GM23338 (cell line): ENCODE measurements around the gene FYN. TPM values are rescaled to one million over a fixed set of nuclear protein-coding genes. Genes with fewer than 3 reads are reported as not detected.

Experiments
- ATAC-seq: fragments of 200-7000 bp; cut with Tn5 transposase; 3 replicates; pipeline ENCODE4 v1.9.1; 2020
- DNase-seq: peaks from one replicate; pipeline ENCODE4 v3.0.0-alpha.2; 2015; ENCODE audit warnings: low spot score
- H2AFZ ChIP-seq: fragments of 200-600 bp; sonication (generic); 2 replicates; pipeline ENCODE4 v1.8.0; 2016; ENCODE audit warnings: antibody characterized with exemption, mild to moderate bottlenecking, moderate library complexity
- H3F3A ChIP-seq: fragments of 200-600 bp; sonication (generic); replicated peaks from 2 replicates; pipeline ENCODE4 v1.8.0; 2017; ENCODE audit warnings: antibody characterized with exemption, mixed run types, low read depth
- H3K27ac ChIP-seq: fragments of 200-600 bp; sonication (generic); 2 replicates; pipeline ENCODE4 v1.6.1; 2016; ENCODE audit warnings: low read depth
- H3K27me3 ChIP-seq: fragments of 200-600 bp; sonication (generic); 2 replicates; pipeline ENCODE4 v1.8.0; 2016; ENCODE audit warnings: mild to moderate bottlenecking, mixed run types, moderate library complexity; ENCODE audit not compliant: insufficient read depth
- H3K36me3 ChIP-seq: fragments of 200-600 bp; sonication (generic); 2 replicates; pipeline ENCODE4 v1.8.0; 2016; ENCODE audit warnings: mild to moderate bottlenecking; ENCODE audit not compliant: insufficient read depth
- H3K4me1 ChIP-seq: fragments of 200-600 bp; sonication (generic); 2 replicates; pipeline ENCODE4 v1.8.0; 2016; ENCODE audit warnings: mild to moderate bottlenecking, moderate library complexity; ENCODE audit not compliant: insufficient read depth
- H3K4me2 ChIP-seq: fragments of 200-600 bp; sonication (generic); 2 replicates; pipeline ENCODE4 v1.7.1; 2017; ENCODE audit warnings: mixed run types
- H3K4me3 ChIP-seq: fragments of 200-600 bp; sonication (generic); 2 replicates; pipeline ENCODE4 v1.6.1; 2016; ENCODE audit warnings: mixed run types
- H3K79me2 ChIP-seq: fragments of 200-600 bp; sonication (generic); replicated peaks from 2 replicates; pipeline ENCODE4 v1.8.0; 2017; ENCODE audit warnings: mild to moderate bottlenecking; ENCODE audit not compliant: insufficient read depth
- H3K9me2 ChIP-seq: fragments of 200-600 bp; sonication (generic); 2 replicates; pipeline ENCODE4 v1.8.0; 2017; ENCODE audit not compliant: insufficient read depth
- H4K20me1 ChIP-seq: fragments of 200-600 bp; sonication (generic); replicated peaks from 2 replicates; pipeline ENCODE4 v1.8.0; 2017; ENCODE audit warnings: mild to moderate bottlenecking; ENCODE audit not compliant: insufficient read depth
- H3K27ac Mint-ChIP-seq: 2 replicates; pipeline ENCODE4 v1.8.0; 2020; ENCODE audit warnings: inconsistent platforms, mild to moderate bottlenecking, moderate library complexity, mixed read lengths
- H3K27me3 Mint-ChIP-seq: 3 replicates; pipeline ENCODE4 v1.8.0; 2022; ENCODE audit warnings: low read depth, mild to moderate bottlenecking, moderate library complexity, mixed read lengths, inconsistent platforms; ENCODE audit not compliant: insufficient read depth, poor library complexity
- H3K36me3 Mint-ChIP-seq: 3 replicates; pipeline ENCODE4 v1.8.0; 2021; ENCODE audit warnings: low read depth, mild to moderate bottlenecking, inconsistent platforms, moderate library complexity, mixed read lengths
- H3K4me1 Mint-ChIP-seq: 3 replicates; pipeline ENCODE4 v1.8.0; 2020; ENCODE audit warnings: mild to moderate bottlenecking, inconsistent platforms, mixed read lengths
- H3K4me3 Mint-ChIP-seq: 3 replicates; pipeline ENCODE4 v1.8.0; 2021; ENCODE audit warnings: moderate library complexity, mild to moderate bottlenecking, inconsistent platforms, mixed read lengths
- H3K9me3 Mint-ChIP-seq: 3 replicates; pipeline ENCODE4 v1.8.0; 2020; ENCODE audit warnings: moderate library complexity, mild to moderate bottlenecking, inconsistent platforms, mixed read lengths
- CREB1 ChIP-seq: fragments of 250-450 bp; sonication (Bioruptor Pico); IDR thresholded peaks from 2 replicates; pipeline ENCODE4 v1.5.0; 2020; ENCODE audit warnings: low read depth, mild to moderate bottlenecking, moderate library complexity
- CTCF ChIP-seq, 2 experiments: fragments of 200-600 bp in 1 of 2; sonication (generic) in 1 of 2; conservative IDR thresholded peaks; 2 replicates each; pipeline versions ENCODE4 v1.5.1 to v1.6.1; 2016 to 2017; ENCODE audit warnings: antibody characterized with exemption in 2 of 2, low read depth in 2 of 2, mild to moderate bottlenecking in 2 of 2, moderate library complexity in 1 of 2
- ETS1 ChIP-seq: IDR thresholded peaks from 2 replicates; pipeline ENCODE4 v1.6.1; 2016; ENCODE audit warnings: antibody characterized with exemption
- EZH2 ChIP-seq: fragments of 200-600 bp; sonication (generic); IDR thresholded peaks from one replicate; pipeline ENCODE4 v1.8.0; 2017; ENCODE audit warnings: antibody characterized with exemption, mild to moderate bottlenecking, low read depth; ENCODE audit not compliant: unreplicated experiment
- EZH2phosphoT487 ChIP-seq: fragments of 200-600 bp; sonication (generic); IDR thresholded peaks from one replicate; pipeline ENCODE4 v1.8.1; 2018; ENCODE audit warnings: antibody characterized with exemption; ENCODE audit not compliant: unreplicated experiment
- JUNB ChIP-seq: IDR thresholded peaks from one replicate; pipeline ENCODE4 v1.6.1; 2016; ENCODE audit warnings: antibody characterized with exemption; ENCODE audit not compliant: unreplicated experiment
- NANOG ChIP-seq: IDR thresholded peaks from 2 replicates; pipeline ENCODE4 v1.6.1; 2016; ENCODE audit warnings: antibody characterized with exemption, borderline replicate concordance
- POLR2AphosphoS5 ChIP-seq: IDR thresholded peaks from 2 replicates; pipeline ENCODE4 v1.6.1; 2016; ENCODE audit warnings: antibody characterized with exemption, low read depth
- REST ChIP-seq: IDR thresholded peaks from one replicate; pipeline ENCODE4 v1.6.1; 2018; ENCODE audit warnings: antibody characterized with exemption; ENCODE audit not compliant: unreplicated experiment
- STAT1 ChIP-seq: IDR thresholded peaks from one replicate; pipeline ENCODE4 v1.6.1; 2016; ENCODE audit warnings: antibody characterized with exemption; ENCODE audit not compliant: unreplicated experiment
- ZNF114 ChIP-seq: fragments of 250-450 bp; sonication (Bioruptor Pico); IDR thresholded peaks from 2 replicates; pipeline ENCODE4 v1.5.0; 2020; ENCODE audit warnings: mild to moderate bottlenecking, moderate library complexity
- ZNF331 ChIP-seq: fragments of 250-450 bp; sonication (Bioruptor Pico); IDR thresholded peaks from 2 replicates; pipeline ENCODE4 v1.5.0; 2020; ENCODE audit warnings: low read depth, mild to moderate bottlenecking, moderate library complexity
- ZNF462 ChIP-seq: fragments of 250-450 bp; sonication (Bioruptor Pico); IDR thresholded peaks from 2 replicates; pipeline ENCODE4 v1.5.0; 2020; ENCODE audit warnings: mild to moderate bottlenecking, moderate library complexity
- polyA plus RNA-seq: library from polyadenylated mRNA; unstranded; fragments of >200 nt; fragmentation: Nextera tagmentation; extraction: Ambion mirVana; gene quantifications from 2 replicates; pipeline ENCODE4 v1.2.1, GENCODE V29; 2016
- total RNA-seq: library from RNA; depleted of rRNA; stranded (reverse); fragments of >200 nt; shearing (Covaris generic); gene quantifications from 2 replicates; pipeline ENCODE4 v1.2.3, GENCODE V29; 2014

Gene FYN
- total and polyA plus RNA-seq, 2 experiments from 2014 or later: 46.8 to 143 TPM

- no peak for ATAC-seq
- H3K79me2 ChIP-seq: peaks cover 64% of the 10 kb centered on the region
- no peaks in the 10 kb centered on the region; the same call in 2 of the 3 replicates for H3K36me3 Mint-ChIP-seq
- H3K9me2 ChIP-seq: no peaks in the 10 kb centered on the region
- H3K27ac ChIP-seq: no peak overlapping the region
- H4K20me1 ChIP-seq: peaks cover 6% of the 10 kb centered on the region
- peaks cover 54% of the 10 kb centered on the region for H3K4me1 ChIP-seq
- peak overlapping the region; percentile 84; the same call in 1 of the 3 replicates for H3K4me3 Mint-ChIP-seq
- no peak overlapping the region for H3K27ac Mint-ChIP-seq
- H3K4me1 Mint-ChIP-seq: peaks cover 57% of the 10 kb centered on the region
- no peak for DNase-seq
- H3K4me3 ChIP-seq: peak overlapping the region; percentile 62
- TF ChIP-seq EZH2phosphoT487 (no peak), CREB1 (no peak), REST (no peak), STAT1 (no peak), ETS1 (no peak), CTCF (conservative IDR thresholded peaks at IDR 0.05; ENCODE audit: low read depth in 2 of 2) (no peak), ZNF462 (no peak), POLR2AphosphoS5 (no peak), NANOG (no peak), ZNF331 (no peak), JUNB (no peak), EZH2 (no peak), ZNF114 (CRISPR knock-in tag) (no peak)
- H3K36me3 ChIP-seq: no peaks in the 10 kb centered on the region
- H3F3A ChIP-seq: 0 out of 2 replicates have a peak, but pooled peaks cover 5% of the 10 kb centered on the region
- no peaks in the 10 kb centered on the region for H3K27me3 ChIP-seq
- H3K27me3 Mint-ChIP-seq: peaks cover 13% of the 10 kb centered on the region
- H3K4me2 ChIP-seq: peak overlapping the region; percentile 75
- no peaks in the 10 kb centered on the region for H3K9me3 Mint-ChIP-seq
- H2AFZ ChIP-seq: no peak overlapping the region
Measured at GRCh38 chr6:111870742-111871064, 2.5 kb downstream of the FYN start.
